Hepatocyte (in vitro differentiated cells): ENCODE results near the gene PSAPL1.

Experiments
- CTCF ChIP-seq: fragments of 200-600 bp; sonication (generic); IDR thresholded peaks from 2 replicates; pipeline ENCODE4 v1.5.1; 2016; ENCODE audit warnings: antibody characterized with exemption, mild to moderate bottlenecking; ENCODE audit not compliant: poor library complexity
- EZH2 ChIP-seq: fragments of 200-600 bp; sonication (generic); IDR thresholded peaks from 2 replicates; pipeline ENCODE4 v1.6.1; 2016; ENCODE audit warnings: antibody characterized with exemption, mild to moderate bottlenecking, borderline replicate concordance
- EZH2phosphoT487 ChIP-seq: fragments of 200-600 bp; sonication (generic); IDR thresholded peaks from one replicate; pipeline ENCODE4 v1.6.1; 2018; ENCODE audit warnings: antibody characterized with exemption, mild to moderate bottlenecking, low read depth, moderate library complexity; ENCODE audit not compliant: unreplicated experiment, severe bottlenecking

- TF ChIP-seq EZH2, result no peak
- no peak for TF ChIP-seq CTCF
- no peak for TF ChIP-seq EZH2phosphoT487
Measured at GRCh38 chr4:7390336-7390735, 44.4 kb downstream of the PSAPL1 start.
